IMR-90 (cell line): Measurements from ENCODE around the gene PDGFD. TPM values are rescaled to one million over a fixed set of nuclear protein-coding genes. Genes with fewer than 3 reads are reported as not detected.

Experiments used
- ATAC-seq: fragments of 200-7000 bp; cut with Tn5 transposase; 2 replicates; pipeline ENCODE4 v1.9.1; 2020; ENCODE audit warnings: low read depth, mild to moderate bottlenecking, moderate library complexity
- BruUV-seq: library from RNA; stranded (reverse); fragments of 400-500 nt; replicated peaks from 2 replicates; lab custom pipeline; 2021; lab: Mats Ljungman, UMichigan
- CTCF ChIA-PET: fragments of 300-600 bp; formaldehyde crosslinking; extraction: SDS; loops from one replicate; lab custom pipeline; 2021; ENCODE audit warnings: antibody characterized with exemption; lab: Yijun Ruan, JAX
- POLR2A ChIA-PET: fragments of 300-600 bp; sonication (Branson Sonifier 250); formaldehyde crosslinking; loops from one replicate; lab custom pipeline; 2022; ENCODE audit warnings: antibody characterized with exemption; ENCODE audit not compliant: unreplicated experiment; lab: Charles Lee
- DNase-seq: peaks from one replicate; pipeline ENCODE4 v3.0.0; 2013
- H2AFZ ChIP-seq: replicated peaks from 2 replicates; pipeline ENCODE3; 2013; ENCODE audit warnings: low read length, mild to moderate bottlenecking; ENCODE audit not compliant: poor library complexity
- H2AK5ac ChIP-seq: 2 replicates; pipeline ENCODE4 v1.6.1; 2013; ENCODE audit warnings: low read depth, low read length, inconsistent platforms
- H2AK9ac ChIP-seq: replicated peaks from 2 replicates; pipeline ENCODE3; 2013; ENCODE audit warnings: mild to moderate bottlenecking, low read depth, low read length, moderate library complexity; ENCODE audit not compliant: poor library complexity
- H2BK120ac ChIP-seq: 2 replicates; pipeline ENCODE4 v1.6.1; 2013; ENCODE audit warnings: low read depth, low read length, inconsistent platforms
- H2BK15ac ChIP-seq: 3 replicates; pipeline ENCODE4 v1.6.1; 2013; ENCODE audit warnings: low read depth, low read length, inconsistent platforms
- H2BK20ac ChIP-seq: 2 replicates; pipeline ENCODE4 v1.6.1; 2013; ENCODE audit warnings: low read depth, mild to moderate bottlenecking, inconsistent platforms, low read length, moderate library complexity
- H2BK5ac ChIP-seq: 2 replicates; pipeline ENCODE4 v1.6.1; 2013; ENCODE audit warnings: mild to moderate bottlenecking, low read depth, low read length, inconsistent platforms; ENCODE audit not compliant: poor library complexity, severe bottlenecking
- H3K14ac ChIP-seq: replicated peaks from 2 replicates; pipeline ENCODE4 v1.6.1; 2013; ENCODE audit warnings: low read depth, low read length, inconsistent platforms
- H3K18ac ChIP-seq: 2 replicates; pipeline ENCODE4 v1.6.1; 2013; ENCODE audit warnings: low read depth, low read length, control low read depth
- H3K23ac ChIP-seq: 2 replicates; pipeline ENCODE4 v1.6.1; 2013; ENCODE audit warnings: low read depth, low read length, inconsistent platforms
- H3K27ac ChIP-seq: 2 replicates; pipeline ENCODE4 v1.5.1; 2013; ENCODE audit warnings: mild to moderate bottlenecking, control low read depth, low read length; ENCODE audit not compliant: insufficient read depth
- H3K27me3 ChIP-seq: 2 replicates; pipeline ENCODE4 v1.6.1; 2013; ENCODE audit warnings: low read length; ENCODE audit not compliant: control insufficient read depth, insufficient read depth
- H3K36me3 ChIP-seq: 2 replicates; pipeline ENCODE4 v1.6.1; 2013; ENCODE audit warnings: low read length, mixed read lengths; ENCODE audit not compliant: control insufficient read depth, insufficient read depth
- H3K4ac ChIP-seq: 2 replicates; pipeline ENCODE4 v1.6.1; 2013; ENCODE audit warnings: low read depth, low read length, inconsistent platforms
- H3K4me1 ChIP-seq: 2 replicates; pipeline ENCODE4 v1.6.1; 2013; ENCODE audit warnings: low read length, mixed read lengths; ENCODE audit not compliant: control insufficient read depth, insufficient read depth
- H3K4me2 ChIP-seq: 2 replicates; pipeline ENCODE4 v1.6.1; 2013; ENCODE audit warnings: low read depth, mild to moderate bottlenecking, control low read depth, low read length, moderate library complexity
- H3K4me3 ChIP-seq: 2 replicates; pipeline ENCODE4 v1.5.1; 2013; ENCODE audit warnings: low read depth, mild to moderate bottlenecking, control low read depth, low read length, moderate library complexity; ENCODE audit not compliant: insufficient read depth
- H3K56ac ChIP-seq: 2 replicates; pipeline ENCODE4 v1.6.1; 2013; ENCODE audit warnings: low read length, inconsistent platforms; ENCODE audit not compliant: insufficient read depth; ENCODE audit errors: extremely low read depth
- H3K79me1 ChIP-seq, 2 experiments: 2 replicates each; pipeline ENCODE4 v1.6.1; 2013; ENCODE audit warnings: low read length in 2 of 2, inconsistent platforms in 1 of 2, low read depth in 1 of 2
- H3K9ac ChIP-seq: 2 replicates; pipeline ENCODE4 v1.6.1; 2013; ENCODE audit warnings: low read depth, low read length, control low read depth
- H3K9me1 ChIP-seq: 2 replicates; pipeline ENCODE4 v1.6.1; 2013; ENCODE audit warnings: low read length, inconsistent platforms; ENCODE audit not compliant: insufficient read depth
- H3K9me3 ChIP-seq: 2 replicates; pipeline ENCODE4 v1.6.1; 2013; ENCODE audit warnings: low read length; ENCODE audit not compliant: control insufficient read depth, insufficient read depth
- H4K20me1 ChIP-seq: 2 replicates; pipeline ENCODE4 v1.6.1; 2013; ENCODE audit warnings: low read length, inconsistent platforms; ENCODE audit not compliant: insufficient read depth
- H4K5ac ChIP-seq: 2 replicates; pipeline ENCODE4 v1.6.1; 2013; ENCODE audit warnings: mild to moderate bottlenecking, low read depth, low read length, control low read depth
- H4K8ac ChIP-seq, 2 experiments: 2 replicates each; pipeline ENCODE4 v1.6.1; 2013; ENCODE audit warnings: low read depth in 2 of 2, low read length in 2 of 2, control low read depth in 1 of 2, inconsistent platforms in 1 of 2
- H4K91ac ChIP-seq: 2 replicates; pipeline ENCODE4 v1.6.1; 2013; ENCODE audit warnings: low read depth, low read length, inconsistent platforms; ENCODE audit not compliant: insufficient read depth
- CTCF ChIP-seq: conservative IDR thresholded peaks from 2 replicates; pipeline ENCODE4 v1.5.1; 2012; ENCODE audit warnings: mild to moderate bottlenecking, low read depth, low read length, improper control_type of control experiment
- MAFK ChIP-seq: IDR thresholded peaks from 2 replicates; pipeline ENCODE4 v1.6.1; 2012; ENCODE audit warnings: low read depth, low read length, improper control_type of control experiment
- SMC3 ChIP-seq: fragments of 150-350 bp; IDR thresholded peaks from 2 replicates; pipeline ENCODE4 v1.6.1; 2016; ENCODE audit warnings: low read depth, mild to moderate bottlenecking, antibody characterized with exemption, low read length, moderate library complexity
- WGBS, 2 experiments: methylation state at CpG; one replicate each; pipeline versions ENCODE4 v1.1.5 to v1.1.7; 2013; ENCODE audit warnings: missing lambda C conversion rate in 2 of 2; ENCODE audit not compliant: insufficient read length in 1 of 2; ENCODE audit errors: extremely low coverage in 2 of 2; 5-methylcytosine and 5-hydroxymethylcytosine counted together
- dilution Hi-C: fragments of 300-500 bp; cut with HindIII; formaldehyde crosslinking; loops from one replicate; pipeline ENCODE4 v1.14.3; 2018; ENCODE audit warnings: low sequenced_read_pairs; ENCODE audit not compliant: unreplicated experiment
- in situ Hi-C: fragments of 300-500 bp; cut with MboI; formaldehyde crosslinking; loops from 3 replicates; pipeline ENCODE4 v1.14.3; 2019; ENCODE audit warnings: low sequenced_read_pairs, inconsistent platforms, mixed read lengths
- intact Hi-C: fragments of 100-400 bp; cut with micrococcal nuclease; formaldehyde crosslinking; loops from 2 replicates; pipeline ENCODE4 v1.10.0; 2022
- polyA plus RNA-seq, 3 experiments: library from polyadenylated mRNA; depleted of rRNA; stranded (reverse); fragments of >200 nt; gene quantifications; 2 replicates each; pipeline ENCODE4 v1.2.3, GENCODE V29; 2012; ENCODE audit warnings: low replicate concordance in 1 of 3
- total RNA-seq: library from RNA; depleted of rRNA; stranded (reverse); fragments of >200 nt; gene quantifications from 2 replicates; pipeline ENCODE4 v1.2.3, GENCODE V29; 2012
- TF ChIP-seq, protein P1 (sequence below): fragments of 150-350 bp; IDR thresholded peaks from 2 replicates; pipeline ENCODE4 v1.6.1; 2017; ENCODE audit warnings: mild to moderate bottlenecking, antibody characterized with exemption, low read length, low read depth

PDGFD gene
- total and polyA plus RNA-seq, 2 of the 4 experiments (the other 2 are of a cell fraction): 2.1 to 3.0 TPM

- Histone ChIP-seq H3K4me3 (no peak overlapping the region), H2BK5ac (no peak overlapping the region), H3K18ac (no peak overlapping the region), H4K91ac (no peak overlapping the region), H3K4me1 (peaks cover 5% of the 10 kb centered on the region), H3K56ac (no peak overlapping the region), H3K4ac (no peak overlapping the region), H3K79me1 (no peaks in the 10 kb centered on the region), H2BK15ac (no peak overlapping the region), H2AK5ac (no peak overlapping the region), H3K14ac (no peak overlapping the region), H3K36me3 (no peaks in the 10 kb centered on the region), H4K8ac (no peak overlapping the region), H3K4me2 (no peak overlapping the region), H3K27ac (no peak overlapping the region), H2AK9ac (no peak overlapping the region), H3K27me3 (no peaks in the 10 kb centered on the region), H2AFZ (no peak overlapping the region), H4K5ac (no peak overlapping the region), H3K9me1 (0 out of 2 replicates have a peak, but pooled peaks cover 2% of the 10 kb centered on the region), H4K20me1 (no peaks in the 10 kb centered on the region), H3K9me3 (no peaks in the 10 kb centered on the region), H2BK20ac (no peak overlapping the region), H2BK120ac (no peak overlapping the region), H3K9ac (no peak overlapping the region), H3K23ac (no peak overlapping the region)
- no peak for ATAC-seq
- DNase-seq: no peak
- dilution Hi-C loops: no loop called here
- in situ Hi-C loops: no loop called here
- CTCF ChIA-PET: interaction anchor here (0.6 to 0.7 kb wide), 3 partner anchors 479 to 1651 kb away, joined by 3 to 4 read pairs (median 3); partner anchors contain the start of gene DCUN1D5
- intact Hi-C loops: no loop called here
- BruUV-seq: no TSS peak
- TF ChIP-seq MAFK (no peak), CTCF (no peak), SMC3 (no peak)
- TF ChIP-seq, protein P1, sequence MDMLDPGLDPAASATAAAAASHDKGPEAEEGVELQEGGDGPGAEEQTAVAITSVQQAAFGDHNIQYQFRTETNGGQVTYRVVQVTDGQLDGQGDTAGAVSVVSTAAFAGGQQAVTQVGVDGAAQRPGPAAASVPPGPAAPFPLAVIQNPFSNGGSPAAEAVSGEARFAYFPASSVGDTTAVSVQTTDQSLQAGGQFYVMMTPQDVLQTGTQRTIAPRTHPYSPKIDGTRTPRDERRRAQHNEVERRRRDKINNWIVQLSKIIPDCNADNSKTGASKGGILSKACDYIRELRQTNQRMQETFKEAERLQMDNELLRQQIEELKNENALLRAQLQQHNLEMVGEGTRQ: no peak
- POLR2A ChIA-PET: no interaction called here
- no CpG with 5 or more reads among the region's 1 CpG for WGBS, 2 experiments
Measured at GRCh38 chr11:104130161-104130560, 33.8 kb downstream of the PDGFD start.
